ENCODE measurements around the gene MYH10. TPM values are rescaled to one million over a fixed set of nuclear protein-coding genes. Genes with fewer than 3 reads are reported as not detected.

Gene MYH10
- polyA plus RNA-seq, 1 donor, result 73.6 TPM

GRCh38 chr17:8438441-8438840 is 192.1 kb downstream of the MYH10 start:
- WGBS (ENCODE audit: insufficient coverage, low lambda C conversion rate), result 60% methylated on average over 1 of the region's 5 CpGs
- Histone ChIP-seq H3K36me3 (ENCODE audit: control insufficient read depth, insufficient read depth, low read length) (peaks cover 3% of the 10 kb centered on the region), H3K9me3 (ENCODE audit: control insufficient read depth, low read depth, low read length) (no peaks in the 10 kb centered on the region), H3K4me1 (ENCODE audit: control insufficient read depth, insufficient read depth, low read length) (peaks cover 3% of the 10 kb centered on the region), H3K27me3 (ENCODE audit: control insufficient read depth, insufficient read depth, low read length) (no peaks in the 10 kb centered on the region), H3K4me3 (ENCODE audit: low read length) (no peak overlapping the region), H3K27ac (ENCODE audit: low read length) (no peak overlapping the region)
- DNase-seq, result no peak

- peak in 1 of 2 donors; percentile 23 for DNase-seq
- Histone ChIP-seq H3K9me3 (ENCODE audit: control insufficient read depth, low read depth, low read length) (no peaks in the 10 kb centered on the region), H3K27me3 (ENCODE audit: control insufficient read depth, insufficient read depth, low read length) (no peaks in the 10 kb centered on the region), H3K36me3 (ENCODE audit: control insufficient read depth, insufficient read depth, low read length) (peaks cover 3% of the 10 kb centered on the region), H3K27ac (ENCODE audit: low read length) (peak overlapping the region; percentile 98), H3K4me3 (ENCODE audit: low read length) (peak overlapping the region; percentile 82), H3K4me1 (ENCODE audit: control insufficient read depth, insufficient read depth, low read length) (peaks cover 3% of the 10 kb centered on the region)
- WGBS (ENCODE audit: insufficient coverage, low lambda C conversion rate), result 0% methylated on average over 2 of the region's 5 CpGs
Measured at GRCh38 chr17:8436844-8437171, 193.7 kb downstream of the MYH10 start.

DNA sequence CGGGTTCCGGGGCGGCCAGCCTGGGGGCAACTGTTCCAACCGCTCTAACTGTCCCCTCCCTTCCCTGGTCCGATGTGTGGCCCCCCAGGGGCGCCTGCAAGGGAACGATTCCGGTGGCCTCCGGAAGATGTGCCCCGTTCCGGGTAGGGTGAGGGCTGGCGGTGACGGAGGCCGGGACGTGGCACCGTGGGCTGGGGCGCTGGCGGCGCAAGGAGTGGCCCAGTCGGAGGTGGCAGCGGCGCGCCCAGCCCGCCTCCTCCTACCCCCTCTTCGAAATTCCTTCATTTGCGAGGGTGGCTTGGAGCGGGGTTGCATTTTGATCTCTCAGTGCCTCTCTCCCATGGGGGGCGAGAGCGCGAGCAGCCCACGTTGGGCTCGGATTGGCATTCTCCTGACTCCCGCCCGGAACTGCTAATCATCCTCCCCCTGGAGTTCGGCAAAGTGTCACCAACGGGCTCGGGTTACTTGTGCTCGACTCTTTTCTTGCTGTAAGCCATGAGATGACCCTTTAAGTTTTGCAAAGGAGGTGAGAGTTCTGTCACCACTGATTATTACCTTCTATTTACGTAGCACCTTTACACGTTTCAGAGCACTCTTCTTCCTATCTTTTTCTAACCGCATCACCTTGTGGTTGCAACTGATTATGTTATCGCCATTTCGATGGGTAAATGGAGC is 194.2 kb downstream of the MYH10 start:
- WGBS (ENCODE audit: insufficient coverage, low lambda C conversion rate), result 0% methylated on average over 7 of the region's 43 CpGs

DNA sequence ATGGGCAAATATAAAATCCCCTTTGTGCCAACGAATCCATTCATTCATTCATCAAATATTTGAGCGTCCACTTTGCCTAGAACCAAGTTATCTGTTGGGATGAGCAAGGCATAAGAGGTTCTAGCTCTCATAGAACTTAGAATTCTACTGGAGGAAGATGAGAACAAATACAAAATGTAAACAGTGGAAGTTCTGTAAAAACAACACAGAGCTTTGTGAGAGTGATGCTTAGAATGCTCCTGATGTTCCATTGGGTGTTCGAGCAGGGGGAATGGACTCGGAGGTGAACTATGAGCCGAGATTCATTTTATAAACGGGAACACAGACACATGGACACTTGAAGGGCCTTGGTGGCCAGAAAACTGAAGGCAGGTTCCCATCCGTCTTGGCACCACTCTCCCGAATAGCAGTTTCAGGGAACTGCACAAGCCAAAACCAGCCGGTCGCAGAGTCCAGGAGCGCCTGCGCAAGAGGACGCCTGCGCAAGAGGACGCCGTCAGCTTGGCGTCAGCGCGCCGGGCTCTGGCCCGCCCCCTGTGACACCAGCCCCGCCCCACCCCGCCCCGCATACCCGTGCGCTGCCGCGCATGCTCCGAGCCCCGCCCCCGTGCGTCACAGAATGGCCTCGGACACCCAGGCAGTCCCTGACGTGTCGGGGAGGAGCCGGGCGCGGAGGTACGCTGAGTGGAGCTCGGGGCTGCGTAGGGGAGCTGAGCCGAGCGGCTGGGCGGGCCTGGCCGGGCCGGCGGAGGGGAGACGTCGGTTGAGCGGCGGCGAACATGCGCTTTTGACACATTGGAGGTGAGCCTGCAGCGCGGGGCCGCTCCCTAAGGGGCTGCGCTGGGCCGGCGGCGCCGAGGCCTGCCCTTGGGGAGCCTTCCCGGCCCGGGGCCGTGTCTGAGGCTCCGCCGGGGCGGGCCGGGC is 195.0 kb downstream of the MYH10 start, which contains the start of gene NDEL1:
Gene NDEL1, plus strand, starts transcription at position 640 of the 924 bp plus-strand sequence. CDS start 8,388 bp downstream, outside the sequence.
- H3K36me3 ChIP-seq (ENCODE audit: control insufficient read depth, insufficient read depth, low read length), result peaks cover 3% of the 10 kb centered on the region
- WGBS (ENCODE audit: insufficient coverage, low lambda C conversion rate), result no CpG with 5 or more reads among the region's 68 CpGs
- H3K4me1 ChIP-seq (ENCODE audit: control insufficient read depth, insufficient read depth, low read length), result peaks cover 3% of the 10 kb centered on the region
- DNase-seq, result peak; percentile 99
- H3K27ac ChIP-seq (ENCODE audit: low read length), result peak within 1 kb of the TSS; percentile 98
- H3K27me3 ChIP-seq (ENCODE audit: control insufficient read depth, insufficient read depth, low read length), result no peaks in the 10 kb centered on the region
- H3K9me3 ChIP-seq (ENCODE audit: control insufficient read depth, low read depth, low read length), result no peaks in the 10 kb centered on the region
- peak within 1 kb of the TSS; percentile 82 for H3K4me3 ChIP-seq (ENCODE audit: low read length)

More for the DNA sequence above, 194.2 kb downstream of the MYH10 start:
- Histone ChIP-seq H3K27me3 (ENCODE audit: control insufficient read depth, insufficient read depth, low read length) (no peaks in the 10 kb centered on the region), H3K27ac (ENCODE audit: low read length) (peak overlapping the region; percentile 98), H3K9me3 (ENCODE audit: control insufficient read depth, low read depth, low read length) (no peaks in the 10 kb centered on the region), H3K4me1 (ENCODE audit: control insufficient read depth, insufficient read depth, low read length) (peaks cover 3% of the 10 kb centered on the region), H3K4me3 (ENCODE audit: low read length) (peak overlapping the region; percentile 82), H3K36me3 (ENCODE audit: control insufficient read depth, insufficient read depth, low read length) (peaks cover 3% of the 10 kb centered on the region)
- DNase-seq, result peak in 1 of 2 donors; percentile 42

- no peak overlapping the region for H3K4me3 ChIP-seq (ENCODE audit: low read length)
- H3K36me3 ChIP-seq (ENCODE audit: control insufficient read depth, insufficient read depth, low read length), result no peaks in the 10 kb centered on the region
- WGBS (ENCODE audit: insufficient coverage, low lambda C conversion rate), result no CpG with 5 or more reads among the region's 7 CpGs
- H3K27ac ChIP-seq (ENCODE audit: low read length), result no peak overlapping the region
- no peaks in the 10 kb centered on the region for H3K27me3 ChIP-seq (ENCODE audit: control insufficient read depth, insufficient read depth, low read length)
- no peaks in the 10 kb centered on the region for H3K9me3 ChIP-seq (ENCODE audit: control insufficient read depth, low read depth, low read length)
- H3K4me1 ChIP-seq (ENCODE audit: control insufficient read depth, insufficient read depth, low read length), result no peaks in the 10 kb centered on the region
- no peak for DNase-seq
Measured at GRCh38 chr17:8430966-8431365, 199.6 kb downstream of the MYH10 start.

- no peaks in the 10 kb centered on the region for H3K36me3 ChIP-seq (ENCODE audit: control insufficient read depth, insufficient read depth, low read length)
Measured at GRCh38 chr17:8426802-8427201, 203.7 kb downstream of the MYH10 start.

GRCh38 chr17:8426094-8426720 is 204.3 kb downstream of the MYH10 start:
- no peaks in the 10 kb centered on the region for H3K9me3 ChIP-seq (ENCODE audit: control insufficient read depth, low read depth, low read length)
- DNase-seq, result no peak
- H3K4me1 ChIP-seq (ENCODE audit: control insufficient read depth, insufficient read depth, low read length), result no peaks in the 10 kb centered on the region
- H3K4me3 ChIP-seq (ENCODE audit: low read length), result no peak overlapping the region
- no peak overlapping the region for H3K27ac ChIP-seq (ENCODE audit: low read length)
- H3K36me3 ChIP-seq (ENCODE audit: control insufficient read depth, insufficient read depth, low read length), result no peaks in the 10 kb centered on the region
- WGBS (ENCODE audit: insufficient coverage, low lambda C conversion rate), result 60% methylated on average over 1 of the region's 6 CpGs
- H3K27me3 ChIP-seq (ENCODE audit: control insufficient read depth, insufficient read depth, low read length), result no peaks in the 10 kb centered on the region

More at GRCh38 chr17:8426802-8427201, 203.7 kb downstream of the MYH10 start:
- Histone ChIP-seq H3K27me3 (ENCODE audit: control insufficient read depth, insufficient read depth, low read length) (no peaks in the 10 kb centered on the region), H3K4me1 (ENCODE audit: control insufficient read depth, insufficient read depth, low read length) (no peaks in the 10 kb centered on the region), H3K4me3 (ENCODE audit: low read length) (no peak overlapping the region), H3K9me3 (ENCODE audit: control insufficient read depth, low read depth, low read length) (no peaks in the 10 kb centered on the region), H3K27ac (ENCODE audit: low read length) (no peak overlapping the region)
- DNase-seq, result no peak
- no CpG with 5 or more reads among the region's 3 CpGs for WGBS (ENCODE audit: insufficient coverage, low lambda C conversion rate)

Other genes starting within 250 kb of the MYH10 start
- gene RPL26, start 247.5 kb downstream of the MYH10 start, polyA plus RNA-seq, result 3,709 TPM
- gene RNF222, start 232.9 kb downstream of the MYH10 start, polyA plus RNA-seq, result 0.13 TPM
- gene NDEL1, start 194.8 kb downstream of the MYH10 start, polyA plus RNA-seq, result 36.6 TPM
- gene CCDC42, start 114.1 kb upstream of the MYH10 start, polyA plus RNA-seq, result 0.09 TPM
- gene SPDYE4, start 127.8 kb upstream of the MYH10 start, polyA plus RNA-seq, result 0.06 TPM
- 8.6 TPM for gene MFSD6L, start 168.6 kb upstream of the MYH10 start, polyA plus RNA-seq
- gene PIK3R6, start 236.9 kb upstream of the MYH10 start, polyA plus RNA-seq, result 2.4 TPM

Data from large intestine (tissue), 3 donors.